Measurements from ENCODE around the gene FBXW4.

- TF ChIP-seq CTCF (IDR thresholded peaks at IDR 0.05) (no peak), POLR2A (IDR thresholded peaks at IDR 0.05) (no peak)
Observed at GRCh38 chr10:101695404-101695890, 477 bp upstream of the FBXW4 start.
